Measurements from ENCODE around the gene SPACA7.

The SPACA7 gene

DNA sequence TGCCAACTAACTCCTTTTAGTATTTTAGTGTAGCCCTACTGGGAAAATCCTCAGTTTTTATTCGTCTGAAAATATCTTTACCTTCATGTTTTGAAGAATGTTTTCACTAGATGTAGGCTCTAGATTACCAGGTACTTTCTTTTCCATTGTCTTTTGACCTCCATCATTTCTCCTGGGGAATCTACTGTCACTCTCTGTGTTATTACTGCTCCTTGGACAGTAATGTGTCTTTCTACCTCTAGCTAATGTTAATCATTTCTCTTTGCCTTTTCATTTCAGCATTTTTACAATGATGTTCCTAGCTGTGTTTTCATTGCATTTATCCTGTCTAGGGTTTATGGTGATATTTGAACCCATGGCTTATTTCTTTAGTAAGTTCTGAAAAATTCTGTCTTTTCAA lies 61.9 kb downstream of the SPACA7 start:
- Histone ChIP-seq H3K27ac (ENCODE audit: low read depth, low read length) (no peak overlapping the region), H3K4me2 (ENCODE audit: low read depth, low read length, poor library complexity, severe bottlenecking) (no peak overlapping the region), H3K9me2 (replicated peaks; ENCODE audit: insufficient read depth, low read length) (no peaks in the 10 kb centered on the region), H3K9me3 (ENCODE audit: insufficient read depth, low read length) (peaks cover 4% of the 10 kb centered on the region; the same call in 1 of the 2 replicates), H3K9ac (ENCODE audit: low read length) (no peak overlapping the region), H2AFZ (ENCODE audit: low read depth, low read length, severe bottlenecking) (no peak overlapping the region), H3K36me3 (ENCODE audit: low read length) (no peaks in the 10 kb centered on the region), H4K20me1 (ENCODE audit: low read depth, low read length) (no peaks in the 10 kb centered on the region), H3K4me3 (ENCODE audit: insufficient read depth, low read length, poor library complexity, severe bottlenecking) (no peak overlapping the region), H3K79me2 (ENCODE audit: insufficient read depth, low read length) (no peaks in the 10 kb centered on the region), H3K27me3 (ENCODE audit: low read length) (no peaks in the 10 kb centered on the region), H3F3A (ENCODE audit: insufficient read depth) (no peaks in the 10 kb centered on the region)
- TF ChIP-seq, protein P1, sequence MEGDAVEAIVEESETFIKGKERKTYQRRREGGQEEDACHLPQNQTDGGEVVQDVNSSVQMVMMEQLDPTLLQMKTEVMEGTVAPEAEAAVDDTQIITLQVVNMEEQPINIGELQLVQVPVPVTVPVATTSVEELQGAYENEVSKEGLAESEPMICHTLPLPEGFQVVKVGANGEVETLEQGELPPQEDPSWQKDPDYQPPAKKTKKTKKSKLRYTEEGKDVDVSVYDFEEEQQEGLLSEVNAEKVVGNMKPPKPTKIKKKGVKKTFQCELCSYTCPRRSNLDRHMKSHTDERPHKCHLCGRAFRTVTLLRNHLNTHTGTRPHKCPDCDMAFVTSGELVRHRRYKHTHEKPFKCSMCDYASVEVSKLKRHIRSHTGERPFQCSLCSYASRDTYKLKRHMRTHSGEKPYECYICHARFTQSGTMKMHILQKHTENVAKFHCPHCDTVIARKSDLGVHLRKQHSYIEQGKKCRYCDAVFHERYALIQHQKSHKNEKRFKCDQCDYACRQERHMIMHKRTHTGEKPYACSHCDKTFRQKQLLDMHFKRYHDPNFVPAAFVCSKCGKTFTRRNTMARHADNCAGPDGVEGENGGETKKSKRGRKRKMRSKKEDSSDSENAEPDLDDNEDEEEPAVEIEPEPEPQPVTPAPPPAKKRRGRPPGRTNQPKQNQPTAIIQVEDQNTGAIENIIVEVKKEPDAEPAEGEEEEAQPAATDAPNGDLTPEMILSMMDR (IDR thresholded peaks at IDR 0.05; ENCODE audit: insufficient read depth, low read length, poor library complexity, severe bottlenecking), result no peak
- no peak for TF ChIP-seq EZH2phosphoT487 (conservative IDR thresholded peaks at IDR 0.05; ENCODE audit: low read length)

DNA sequence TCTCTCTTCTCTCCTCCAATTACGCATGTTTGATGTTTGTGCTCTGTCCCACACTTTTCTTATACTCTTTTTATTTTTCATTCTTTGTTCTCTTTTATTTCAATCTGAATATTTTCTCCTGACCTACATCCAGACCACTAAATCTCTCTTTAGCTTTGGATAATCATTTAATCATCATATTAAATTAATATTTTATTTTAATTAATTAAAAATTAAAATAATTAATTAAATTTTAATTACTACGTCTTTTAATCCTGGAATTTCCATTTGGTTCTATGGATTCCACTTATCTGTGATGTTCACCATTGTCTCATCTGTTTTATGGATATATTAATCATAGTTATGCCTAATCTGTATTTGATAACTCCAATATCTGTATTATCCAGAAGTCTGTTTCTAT lies 62.4 kb downstream of the SPACA7 start:
- Histone ChIP-seq H3F3A (ENCODE audit: insufficient read depth) (no peaks in the 10 kb centered on the region), H3K79me2 (ENCODE audit: insufficient read depth, low read length) (no peaks in the 10 kb centered on the region), H3K9me3 (ENCODE audit: insufficient read depth, low read length) (peaks cover 4% of the 10 kb centered on the region; the same call in 1 of the 2 replicates), H3K27me3 (ENCODE audit: low read length) (no peaks in the 10 kb centered on the region), H3K9ac (ENCODE audit: low read length) (no peak overlapping the region), H4K20me1 (ENCODE audit: low read depth, low read length) (no peaks in the 10 kb centered on the region), H3K4me2 (ENCODE audit: low read depth, low read length, poor library complexity, severe bottlenecking) (no peak overlapping the region), H3K9me2 (replicated peaks; ENCODE audit: insufficient read depth, low read length) (no peaks in the 10 kb centered on the region), H3K36me3 (ENCODE audit: low read length) (no peaks in the 10 kb centered on the region), H2AFZ (ENCODE audit: low read depth, low read length, severe bottlenecking) (no peak overlapping the region), H3K27ac (ENCODE audit: low read depth, low read length) (no peak overlapping the region), H3K4me3 (ENCODE audit: insufficient read depth, low read length, poor library complexity, severe bottlenecking) (no peak overlapping the region)
- no peak for TF ChIP-seq EZH2phosphoT487 (conservative IDR thresholded peaks at IDR 0.05; ENCODE audit: low read length)
- TF ChIP-seq, protein P1 (IDR thresholded peaks at IDR 0.05; ENCODE audit: insufficient read depth, low read length, poor library complexity, severe bottlenecking), result no peak

DNA sequence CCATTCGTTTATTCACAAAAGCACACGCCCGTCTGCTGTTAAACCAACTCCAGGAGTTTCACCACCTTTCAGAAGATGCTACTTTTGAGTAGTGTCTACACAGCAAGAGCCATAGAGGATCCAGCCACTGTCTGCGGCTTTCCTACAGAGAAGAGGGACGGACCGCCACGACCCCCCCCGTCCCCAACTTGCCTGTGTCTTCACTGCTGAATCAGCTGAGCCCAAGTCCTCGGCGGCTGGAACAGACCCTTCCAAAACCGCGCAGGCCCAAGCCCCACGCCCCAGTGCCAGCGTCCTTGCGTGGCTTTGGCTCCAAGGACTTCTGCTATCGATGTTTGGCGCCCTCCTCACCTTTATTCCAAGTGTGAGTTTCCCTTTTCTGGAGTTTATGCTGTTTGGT lies 65.1 kb downstream of the SPACA7 start:
- Histone ChIP-seq H3K27ac (ENCODE audit: low read depth, low read length) (no peak overlapping the region), H4K20me1 (ENCODE audit: low read depth, low read length) (no peaks in the 10 kb centered on the region), H3K9me2 (replicated peaks; ENCODE audit: insufficient read depth, low read length) (no peaks in the 10 kb centered on the region), H3K36me3 (ENCODE audit: low read length) (no peaks in the 10 kb centered on the region), H3K79me2 (ENCODE audit: insufficient read depth, low read length) (no peaks in the 10 kb centered on the region), H3K27me3 (ENCODE audit: low read length) (no peaks in the 10 kb centered on the region), H3K9me3 (ENCODE audit: insufficient read depth, low read length) (peaks cover 4% of the 10 kb centered on the region; the same call in 1 of the 2 replicates), H3F3A (ENCODE audit: insufficient read depth) (no peaks in the 10 kb centered on the region), H3K4me3 (ENCODE audit: insufficient read depth, low read length, poor library complexity, severe bottlenecking) (no peak overlapping the region), H2AFZ (ENCODE audit: low read depth, low read length, severe bottlenecking) (no peak overlapping the region), H3K9ac (ENCODE audit: low read length) (no peak overlapping the region), H3K4me2 (ENCODE audit: low read depth, low read length, poor library complexity, severe bottlenecking) (no peak overlapping the region)
- TF ChIP-seq, protein P1 (IDR thresholded peaks at IDR 0.05; ENCODE audit: insufficient read depth, low read length, poor library complexity, severe bottlenecking), result no peak

Data from SU-DHL-6 (cell line).